HepG2 (cell line): Measurements from ENCODE around the gene KRT7. TPM values are rescaled to one million over a fixed set of nuclear protein-coding genes. Genes with fewer than 3 reads are reported as not detected.

Experiments
- ATAC-seq: fragments of 200-7000 bp; cut with Tn5 transposase; 3 replicates; pipeline ENCODE4 v1.9.1; 2020; ENCODE audit warnings: mild to moderate bottlenecking, moderate library complexity
- BruUV-seq: library from RNA; stranded (reverse); fragments of 400-500 nt; replicated peaks from 2 replicates; lab custom pipeline; 2021; lab: Mats Ljungman, UMichigan
- CTCF ChIA-PET: fragments of 300-600 bp; formaldehyde crosslinking; extraction: SDS; loops from one replicate; lab custom pipeline; 2021; ENCODE audit warnings: low total read pairs, inconsistent platforms, low intra/inter-chr PET ratio; lab: Yijun Ruan, JAX
- POLR2A ChIA-PET: fragments of 350-600 bp; sonication (Branson Sonifier 250); formaldehyde crosslinking; loops from one replicate; lab custom pipeline; 2020; ENCODE audit warnings: antibody characterized with exemption, inconsistent platforms; lab: Yijun Ruan, JAX
- DNase-seq: peaks from one replicate; pipeline ENCODE4 v3.0.0-alpha.2; 2015; ENCODE audit warnings: low spot score
- FAIRE-seq: peaks from 3 replicates; lab custom pipeline; 2011; peaks lifted over from hg19 to GRCh38; lab: Jason Lieb, UNC
- H2AFZ ChIP-seq: one replicate; pipeline ENCODE4 v1.6.1; 2011; ENCODE audit warnings: low read length, inconsistent platforms
- H3K27ac ChIP-seq: fragments of 300-600 bp; 3 replicates; pipeline ENCODE4 v1.8.0; 2011; ENCODE audit warnings: mixed run types, mild to moderate bottlenecking, mixed read lengths, low read length, inconsistent platforms; ENCODE audit not compliant: insufficient read depth; ENCODE audit errors: extremely low read length
- H3K27me3 ChIP-seq, 2 experiments: fragments of 200-600 bp in 1 of 2; 2 replicates in 1 of 2; 3 replicates in 1 of 2; pipeline versions ENCODE4 v1.6.0 to v1.8.0; 2011; ENCODE audit warnings: low read length in 2 of 2, mild to moderate bottlenecking in 2 of 2, moderate library complexity in 2 of 2, inconsistent platforms in 1 of 2; ENCODE audit not compliant: insufficient read depth in 2 of 2, control insufficient read depth in 1 of 2
- H3K36me3 ChIP-seq, 2 experiments: fragments of 200-600 bp in 1 of 2; replicated peaks in 1 of 2; 2 replicates in 1 of 2; 3 replicates in 1 of 2; pipeline versions ENCODE4 v1.5.1 to v1.8.0; 2011; ENCODE audit warnings: low read length in 2 of 2, inconsistent platforms in 1 of 2; ENCODE audit not compliant: insufficient read depth in 2 of 2, control insufficient read depth in 1 of 2
- H3K4me1 ChIP-seq: 2 replicates; pipeline ENCODE4 v1.5.1; 2012; ENCODE audit warnings: low read length, inconsistent platforms; ENCODE audit not compliant: insufficient read depth
- H3K4me2 ChIP-seq: 2 replicates; pipeline ENCODE4 v1.6.0; 2011; ENCODE audit warnings: low read depth, low read length, inconsistent platforms
- H3K4me3 ChIP-seq, 3 experiments: fragments of 200-600 bp in 1 of 3; sonication (generic), shearing (Covaris generic) in 1 of 3; replicated peaks in 1 of 3; 2 replicates each; pipeline ENCODE4 v1.5.1; 2011 to 2016; ENCODE audit warnings: low read length in 3 of 3, inconsistent platforms in 2 of 3, low read depth in 2 of 3, mild to moderate bottlenecking in 2 of 3, control low read depth in 1 of 3, mixed read lengths in 1 of 3; ENCODE audit not compliant: insufficient read depth in 1 of 3
- H3K79me2 ChIP-seq: one replicate; pipeline ENCODE4 v1.6.1; 2011; ENCODE audit warnings: low read length, inconsistent platforms; ENCODE audit not compliant: insufficient read depth
- H3K9ac ChIP-seq: 2 replicates; pipeline ENCODE4 v1.6.0; 2011; ENCODE audit warnings: mild to moderate bottlenecking, low read depth, low read length, inconsistent platforms; ENCODE audit not compliant: insufficient read depth
- H3K9me3 ChIP-seq: 2 replicates; pipeline ENCODE4 v1.5.1; 2012; ENCODE audit warnings: mild to moderate bottlenecking, low read length
- H4K20me1 ChIP-seq: 2 replicates; pipeline ENCODE4 v1.6.0; 2011; ENCODE audit warnings: inconsistent platforms, mild to moderate bottlenecking, low read length, moderate library complexity; ENCODE audit not compliant: insufficient read depth
- CAMTA2 ChIP-seq: sonication (generic); formaldehyde crosslinking; IDR thresholded peaks from 2 replicates; pipeline ENCODE4 v1.4.0; 2020; ENCODE audit warnings: mild to moderate bottlenecking, missing genetic modification reagents, borderline replicate concordance
- CENPT ChIP-seq: sonication (generic); formaldehyde crosslinking; IDR thresholded peaks from 2 replicates; pipeline ENCODE4 v1.8.0; 2022; ENCODE audit warnings: low read depth, mild to moderate bottlenecking, moderate library complexity, missing genetic modification reagents
- IKZF4 ChIP-seq: sonication (generic); formaldehyde crosslinking; IDR thresholded peaks from 2 replicates; pipeline ENCODE4 v1.5.1; 2020; ENCODE audit warnings: borderline replicate concordance, mild to moderate bottlenecking, low read depth, missing genetic modification reagents; ENCODE audit errors: not compliant biosample characterization
- MATR3 ChIP-seq: sonication (generic); formaldehyde crosslinking; IDR thresholded peaks from 2 replicates; pipeline ENCODE4 v1.4.0; 2020; ENCODE audit warnings: missing genetic modification reagents
- MIER2 ChIP-seq: IDR thresholded peaks from 2 replicates; pipeline ENCODE4 v1.6.1; 2016; ENCODE audit warnings: missing biosample characterization, missing genetic modification reagents
- NCOA2 ChIP-seq: sonication (generic); formaldehyde crosslinking; IDR thresholded peaks from 2 replicates; pipeline ENCODE4 v1.8.0; 2022; ENCODE audit warnings: inconsistent platforms
- NFE2L2 ChIP-seq: fragments of 150-350 bp; IDR thresholded peaks from 2 replicates; pipeline ENCODE4 v1.6.1; 2014; ENCODE audit warnings: low read length
- PAF1 ChIP-seq: IDR thresholded peaks from 2 replicates; pipeline ENCODE4 v1.6.1; 2016; ENCODE audit warnings: missing genetic modification reagents, missing compliant biosample characterization
- PHB2 ChIP-seq: fragments of 450-650 bp; IDR thresholded peaks from 2 replicates; pipeline ENCODE4 v1.6.1; 2018; ENCODE audit not compliant: partially characterized antibody
- ZNF678 ChIP-seq: sonication (generic); formaldehyde crosslinking; IDR thresholded peaks from 2 replicates; pipeline ENCODE4 v1.4.0; 2020; ENCODE audit warnings: mild to moderate bottlenecking, missing genetic modification reagents
- ZNF773 ChIP-seq: sonication (generic); formaldehyde crosslinking; IDR thresholded peaks from 2 replicates; pipeline ENCODE4 v1.4.0; 2020; ENCODE audit warnings: missing genetic modification reagents, borderline replicate concordance
- ZNF782 ChIP-seq: sonication (generic); formaldehyde crosslinking; IDR thresholded peaks from 2 replicates; pipeline ENCODE4 v1.4.0; 2020; ENCODE audit warnings: missing genetic modification reagents, mild to moderate bottlenecking, borderline replicate concordance
- WGBS: methylation state at CpG from one replicate; pipeline ENCODE4 v1.1.6; 2017; ENCODE audit warnings: low lambda C conversion rate; 5-methylcytosine and 5-hydroxymethylcytosine counted together
- in situ Hi-C: cut with HindIII; loops from 2 replicates; pipeline ENCODE4 v1.10.0; 2017; ENCODE audit warnings: low pct_unique_long_range_greater_than_20kb; ENCODE audit not compliant: extremely low pct_ligation_motif_present
- intact Hi-C: fragments of 100-400 bp; cut with micrococcal nuclease; formaldehyde crosslinking; loops from one replicate; pipeline ENCODE4 v1.10.0; 2022; ENCODE audit not compliant: unreplicated experiment
- polyA plus RNA-seq, 8 experiments: library from polyadenylated mRNA; depleted of rRNA in 3 of 8; stranded (reverse) in 7 of 8; unstranded in 1 of 8; fragments of >200 nt; fragmentation: Illumina TruSeq in 4 of 8; extraction: Trizol in 4 of 8; gene quantifications; 2 replicates each; pipeline versions ENCODE4 v1.2.1 to v1.2.3, GENCODE V29; 2011 to 2016; ENCODE audit warnings: low read depth in 4 of 8, missing spikeins in 1 of 8, mixed read lengths in 1 of 8; ENCODE audit not compliant: insufficient read depth in 1 of 8
- total RNA-seq, 5 experiments: library from RNA; depleted of rRNA; stranded (reverse); fragments of >200 nt; fragmentation: Illumina TruSeq; extraction: Trizol; gene quantifications; 2 replicates each; pipeline ENCODE4 v1.2.3, GENCODE V29; 2016; ENCODE audit warnings: low read depth in 1 of 5
- TF ChIP-seq, protein P1 (sequence below): sonication (generic); formaldehyde crosslinking; IDR thresholded peaks from 2 replicates; pipeline ENCODE4 v1.5.1; 2020; ENCODE audit warnings: mild to moderate bottlenecking, moderate library complexity, missing genetic modification reagents

KRT7 gene
- total and polyA plus RNA-seq, 2 of the 13 experiments (the other 11 are each of a cell fraction or from before 2014, with no cell fraction given): 0.83 TPM; not detected in 1

DNA sequence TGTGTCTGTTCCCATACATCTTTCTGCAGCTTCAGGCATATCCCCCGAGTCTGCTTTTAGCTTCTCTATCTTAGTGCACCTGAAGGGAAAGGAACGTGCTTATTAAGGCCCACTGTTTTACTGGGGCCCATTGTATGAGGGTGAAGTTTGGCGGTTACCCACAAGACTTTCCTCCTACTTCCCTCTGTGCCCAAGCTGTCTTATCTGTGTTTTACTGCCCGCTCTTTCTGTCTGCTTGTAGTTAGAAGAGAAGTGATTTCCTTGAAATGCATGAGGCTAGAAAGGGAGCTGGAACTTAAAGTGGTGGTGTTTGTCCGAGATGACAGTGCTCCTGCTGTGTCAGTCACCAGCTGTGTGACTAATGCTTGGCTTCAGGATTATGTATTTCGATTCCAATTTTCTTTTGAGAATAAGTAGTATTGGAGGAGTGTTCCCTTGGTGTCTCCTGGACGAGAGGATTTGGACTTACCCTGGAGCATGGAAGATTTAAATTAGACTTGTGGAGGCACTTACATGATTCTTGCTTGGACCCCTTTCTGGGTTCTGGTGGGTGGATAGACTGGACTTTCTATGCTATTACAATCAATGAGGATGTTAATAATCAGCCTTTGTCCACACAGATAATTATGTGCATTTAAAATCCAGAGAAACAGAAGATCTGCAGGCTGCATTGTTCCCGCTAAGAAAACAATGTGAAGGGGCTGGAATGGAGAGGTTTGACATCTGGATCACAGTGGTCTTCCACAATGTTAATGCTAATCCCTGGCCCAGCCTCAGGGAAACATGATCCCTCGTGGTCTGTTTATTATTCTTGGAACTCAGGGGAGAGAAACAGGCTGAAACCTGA, 27.5 kb downstream of the KRT7 start:
- no peak overlapping the region for H2AFZ ChIP-seq

More for the DNA sequence above, 27.5 kb downstream of the KRT7 start:
- FAIRE-seq (no peak), ATAC-seq (no peak), DNase-seq (no peak)
- in situ Hi-C loops (no loop called here), intact Hi-C loops (no loop called here)
- BruUV-seq: no TSS peak
- Histone ChIP-seq H3K27me3 (peaks cover 0 to 18% of the 10 kb centered on the region in 2 experiments; a peak in 2 of 5 replicates), H3K79me2 (no peaks in the 10 kb centered on the region), H3K9me3 (peaks cover 12% of the 10 kb centered on the region), H3K36me3 (no peaks in the 10 kb centered on the region), H3K27ac (no peak overlapping the region), H4K20me1 (no peaks in the 10 kb centered on the region), H3K4me3 (no peak overlapping the region), H3K4me1 (no peaks in the 10 kb centered on the region), H3K4me2 (no peak overlapping the region), H3K9ac (no peak overlapping the region)
- ChIA-PET CTCF (no interaction called here), POLR2A (no interaction called here)
- TF ChIP-seq IKZF4 (CRISPR knock-in tag) (no peak), CENPT (CRISPR knock-in tag) (no peak), NCOA2 (CRISPR knock-in tag) (no peak), MATR3 (CRISPR knock-in tag) (no peak), ZNF782 (CRISPR knock-in tag) (no peak), NFE2L2 (no peak), PAF1 (CRISPR knock-in tag) (no peak), MIER2 (CRISPR knock-in tag) (no peak), CAMTA2 (CRISPR knock-in tag) (no peak), ZNF678 (no peak), PHB2 (no peak), ZNF773 (CRISPR knock-in tag) (no peak)
- TF ChIP-seq, protein P1, sequence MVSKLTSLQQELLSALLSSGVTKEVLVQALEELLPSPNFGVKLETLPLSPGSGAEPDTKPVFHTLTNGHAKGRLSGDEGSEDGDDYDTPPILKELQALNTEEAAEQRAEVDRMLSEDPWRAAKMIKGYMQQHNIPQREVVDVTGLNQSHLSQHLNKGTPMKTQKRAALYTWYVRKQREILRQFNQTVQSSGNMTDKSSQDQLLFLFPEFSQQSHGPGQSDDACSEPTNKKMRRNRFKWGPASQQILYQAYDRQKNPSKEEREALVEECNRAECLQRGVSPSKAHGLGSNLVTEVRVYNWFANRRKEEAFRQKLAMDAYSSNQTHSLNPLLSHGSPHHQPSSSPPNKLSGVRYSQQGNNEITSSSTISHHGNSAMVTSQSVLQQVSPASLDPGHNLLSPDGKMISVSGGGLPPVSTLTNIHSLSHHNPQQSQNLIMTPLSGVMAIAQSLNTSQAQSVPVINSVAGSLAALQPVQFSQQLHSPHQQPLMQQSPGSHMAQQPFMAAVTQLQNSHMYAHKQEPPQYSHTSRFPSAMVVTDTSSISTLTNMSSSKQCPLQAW (CRISPR knock-in tag): no peak
- WGBS: 12% methylated on average over 9 of the region's 9 CpGs
